B cell (primary cell): ENCODE data around the gene NUDT16L1. TPM values are rescaled to one million over a fixed set of nuclear protein-coding genes. Genes with fewer than 3 reads are reported as not detected.

Experiments used
- ATAC-seq: fragments of 200-7000 bp; cut with Tn5 transposase; one replicate; pipeline ENCODE4 v1.10.0; 2021; ENCODE audit warnings: low read depth, mild to moderate bottlenecking, moderate number of reproducible peaks, moderate library complexity
- CTCF ChIA-PET: fragments of 350-600 bp; sonication (Branson Sonifier 250); formaldehyde crosslinking; loops from one replicate; lab custom pipeline; 2021; ENCODE audit warnings: antibody characterized with exemption, inconsistent platforms; lab: Charles Lee
- POLR2A ChIA-PET: fragments of 350-600 bp; sonication (Branson Sonifier 250); formaldehyde crosslinking; loops from one replicate; lab custom pipeline; 2021; ENCODE audit warnings: antibody characterized with exemption; lab: Charles Lee
- DNase-seq: peaks from one replicate; pipeline ENCODE4 v3.0.0; 2013
- H2AFZ ChIP-seq: 2 replicates; pipeline ENCODE4 v1.6.1; 2012; ENCODE audit warnings: mild to moderate bottlenecking, low read depth, low read length; ENCODE audit not compliant: insufficient read depth, poor library complexity, severe bottlenecking
- H3K27ac ChIP-seq, 2 donors: 1 replicate in 1 of 2; 2 replicates in 1 of 2; pipeline ENCODE4 v1.5.1; 2012 to 2013; ENCODE audit warnings: low read length in 2 of 2, mild to moderate bottlenecking in 2 of 2, moderate library complexity in 1 of 2
- H3K27me3 ChIP-seq, 4 experiments: fragments of 200-600 bp in 1 of 4; sonication (generic) in 1 of 4; replicated peaks in 1 of 4; 1 replicate in 2 of 4; 2 replicates in 2 of 4; pipeline versions ENCODE4 v1.6.1 to v1.7.0; 2013 to 2016; ENCODE audit warnings: low read length in 3 of 4, mild to moderate bottlenecking in 2 of 4, mixed read lengths in 1 of 4, moderate library complexity in 1 of 4; ENCODE audit not compliant: insufficient read depth in 4 of 4, control insufficient read depth in 3 of 4; ENCODE audit errors: control extremely low read depth in 1 of 4
- H3K36me3 ChIP-seq, 2 experiments: replicated peaks in 1 of 2; 1 replicate in 1 of 2; 2 replicates in 1 of 2; pipeline versions ENCODE4 v1.6.1 to v1.7.1; 2013; ENCODE audit warnings: low read length in 1 of 2; ENCODE audit not compliant: insufficient read depth in 2 of 2, control insufficient read depth in 1 of 2; ENCODE audit errors: control extremely low read depth in 1 of 2, extremely low read depth in 1 of 2
- H3K4me1 ChIP-seq, 2 donors: fragments of 200-600 bp in 1 of 2; sonication (generic) in 1 of 2; 1 replicate in 1 of 2; 2 replicates in 1 of 2; pipeline versions ENCODE4 v1.5.1 to v1.6.1; 2013 to 2017; ENCODE audit warnings: low read length in 2 of 2; ENCODE audit not compliant: control insufficient read depth in 2 of 2, insufficient read depth in 2 of 2
- H3K4me2 ChIP-seq: replicated peaks from 2 replicates; pipeline ENCODE3; 2012; ENCODE audit warnings: mild to moderate bottlenecking, low read depth, low read length; ENCODE audit not compliant: poor library complexity, severe bottlenecking
- H3K4me3 ChIP-seq, 5 experiments: fragments of 200-600 bp in 1 of 5; sonication (generic) in 1 of 5; 1 replicate in 3 of 5; 2 replicates in 2 of 5; pipeline versions ENCODE4 v1.5.1 to v1.7.0; 2011 to 2016; ENCODE audit warnings: low read length in 4 of 5, mild to moderate bottlenecking in 4 of 5, low read depth in 2 of 5, control low read depth in 1 of 5, moderate library complexity in 1 of 5; ENCODE audit not compliant: insufficient read depth in 1 of 5; ENCODE audit errors: control extremely low read depth in 1 of 5, extremely low read depth in 1 of 5
- H3K79me2 ChIP-seq: fragments of 200-600 bp; sonication (generic); one replicate; pipeline ENCODE4 v1.6.0; 2016; ENCODE audit warnings: low read length; ENCODE audit not compliant: control insufficient read depth, insufficient read depth
- H3K9ac ChIP-seq: fragments of 200-600 bp; sonication (generic); 2 replicates; pipeline ENCODE4 v1.6.1; 2017; ENCODE audit warnings: mild to moderate bottlenecking, low read length, moderate library complexity
- H3K9me3 ChIP-seq, 3 donors: one replicate each; pipeline versions ENCODE4 v1.6.1 to v1.7.1; 2013; ENCODE audit warnings: low read length in 2 of 3; ENCODE audit not compliant: control insufficient read depth in 2 of 3, insufficient read depth in 1 of 3; ENCODE audit errors: control extremely low read depth in 1 of 3
- H4K20me1 ChIP-seq: 2 replicates; pipeline ENCODE4 v1.6.0; 2012; ENCODE audit warnings: mild to moderate bottlenecking, low read length; ENCODE audit not compliant: insufficient read depth, control insufficient read depth, poor library complexity, severe bottlenecking
- H3K27ac Mint-ChIP-seq: one replicate; pipeline ENCODE4 v1.8.0; 2021; ENCODE audit warnings: mixed read lengths
- H3K27me3 Mint-ChIP-seq: one replicate; pipeline ENCODE4 v1.8.0; 2021; ENCODE audit warnings: mixed read lengths
- H3K4me1 Mint-ChIP-seq: one replicate; pipeline ENCODE4 v1.8.0; 2021; ENCODE audit warnings: mixed read lengths
- H3K4me3 Mint-ChIP-seq: one replicate; pipeline ENCODE4 v1.8.0; 2021; ENCODE audit warnings: mixed read lengths
- H3K9me3 Mint-ChIP-seq: one replicate; pipeline ENCODE4 v1.8.0; 2022; ENCODE audit warnings: mixed read lengths; ENCODE audit not compliant: insufficient read depth
- CTCF ChIP-seq: fragments of 200-600 bp; IDR thresholded peaks from one replicate; pipeline ENCODE4 v1.8.0; 2022; ENCODE audit warnings: antibody characterized with exemption, mild to moderate bottlenecking
- EZH2 ChIP-seq: IDR thresholded peaks from 2 replicates; pipeline ENCODE4 v1.6.1; 2012; ENCODE audit warnings: borderline replicate concordance, low read depth, mild to moderate bottlenecking, moderate library complexity, low read length; ENCODE audit not compliant: insufficient read depth, poor library complexity, severe bottlenecking
- whole genome bisulfite sequencing: methylation state at CpG from one replicate; pipeline ENCODE4 v1.1.5; 2013; ENCODE audit warnings: missing lambda C conversion rate; ENCODE audit not compliant: insufficient coverage; 5-methylcytosine and 5-hydroxymethylcytosine counted together
- intact Hi-C: fragments of 100-400 bp; cut with micrococcal nuclease; formaldehyde crosslinking; loops from one replicate; pipeline ENCODE4 v1.10.0; 2022
- polyA plus RNA-seq: library from polyadenylated mRNA; depleted of rRNA; stranded (reverse); fragments of >200 nt; gene quantifications from 2 replicates; pipeline ENCODE4 v1.2.3, GENCODE V29; 2012
- total RNA-seq, 2 donors: library from RNA; stranded (reverse); fragments of 120-200 nt in 1 of 2; gene quantifications; 1 replicate in 1 of 2; 2 replicates in 1 of 2; pipeline versions ENCODE4 v1.2.3 to v1.2.4, GENCODE V29; 2013 to 2022

Gene NUDT16L1
- total and polyA plus RNA-seq, 2 donors (not counting 1 experiment from before 2014, with no cell fraction given) = 38.5 to 59.2 TPM

- Histone ChIP-seq H3K4me3 (no peak overlapping the region), H3K4me1 (peaks cover 5 to 6% of the 10 kb centered on the region in 2 donors), H3K36me3 (peaks cover 0 to 51% of the 10 kb centered on the region in 2 experiments), H3K27me3 (no peaks in the 10 kb centered on the region), H3K79me2 (peaks cover 12% of the 10 kb centered on the region), H4K20me1 (peaks cover 13% of the 10 kb centered on the region), H3K9ac (no peak overlapping the region), H3K9me3 (no peaks in the 10 kb centered on the region), H2AFZ (no peak overlapping the region), H3K27ac (no peak overlapping the region), H3K4me2 (no peak overlapping the region)
- H3K27ac Mint-ChIP-seq = no peak overlapping the region
- CTCF ChIA-PET = no interaction called here
- H3K4me3 Mint-ChIP-seq = no peak overlapping the region
- intact Hi-C loops = no loop called here
- POLR2A ChIA-PET = interaction anchor here (0.6 to 0.8 kb wide), 2 partner anchors 12 to 818 kb away, joined by 3 read pairs; partner anchors contain the start of gene CREBBP
- peak; percentile 22 for DNase-seq
- TF ChIP-seq CTCF (no peak), EZH2 (no peak)
- 97% methylated on average over 32 of the region's 36 CpGs for WGBS
- ATAC-seq = no peak
- H3K27me3 Mint-ChIP-seq = no peaks in the 10 kb centered on the region
- H3K9me3 Mint-ChIP-seq = no peaks in the 10 kb centered on the region
- H3K4me1 Mint-ChIP-seq = peaks cover 11% of the 10 kb centered on the region
Observed at GRCh38 chr16:4698321-4699045, 5.1 kb downstream of the NUDT16L1 start.

- Histone ChIP-seq H3K4me1 (peaks cover 5 to 6% of the 10 kb centered on the region in 2 donors), H3K27me3 (no peaks in the 10 kb centered on the region), H3K9me3 (no peaks in the 10 kb centered on the region), H4K20me1 (peaks cover 9% of the 10 kb centered on the region), H3K79me2 (peaks cover 7% of the 10 kb centered on the region), H3K4me3 (no peak overlapping the region), H3K36me3 (peaks cover 0 to 53% of the 10 kb centered on the region in 2 experiments), H3K4me2 (no peak overlapping the region), H3K9ac (no peak overlapping the region), H2AFZ (no peak overlapping the region), H3K27ac (no peak overlapping the region)
- TF ChIP-seq CTCF = no peak
- TF ChIP-seq EZH2 = no peak
- 96% methylated on average over 19 of the region's 19 CpGs for WGBS
- ATAC-seq = no peak
- H3K4me1 Mint-ChIP-seq = peaks cover 11% of the 10 kb centered on the region
- ChIA-PET CTCF (no interaction called here), POLR2A (interaction anchor here (0.6 kb wide), 1 partner anchor 818 kb away, joined by 3 read pairs; the partner anchor contains the start of gene CREBBP)
- no peaks in the 10 kb centered on the region for H3K27me3 Mint-ChIP-seq
- DNase-seq = no peak
- H3K27ac Mint-ChIP-seq = no peak overlapping the region
- intact Hi-C loops = no loop called here
- no peaks in the 10 kb centered on the region for H3K9me3 Mint-ChIP-seq
- no peak overlapping the region for H3K4me3 Mint-ChIP-seq
Observed at GRCh38 chr16:4699046-4699556, 5.7 kb downstream of the NUDT16L1 start.
